HFF-Myc (cell line): ENCODE measurements around the gene PDLIM5.

Experiments used
- DNase-seq: peaks from one replicate; pipeline ENCODE4 v3.0.0-alpha.2; 2011; ENCODE audit warnings: low read depth; ENCODE audit errors: extremely low read depth
- H3K4me3 ChIP-seq: replicated peaks from 2 replicates; pipeline ENCODE4 v1.5.1; 2011; ENCODE audit warnings: low read depth, mild to moderate bottlenecking, control low read depth, low read length
- CTCF ChIP-seq: IDR thresholded peaks from 2 replicates; pipeline ENCODE4 v1.5.1; 2012; ENCODE audit warnings: mild to moderate bottlenecking, low read depth, low read length, control low read depth; ENCODE audit errors: missing control alignments

PDLIM5 gene

GRCh38 chr4:94571715-94572114 lies 120.0 kb downstream of the PDLIM5 start:
- H3K4me3 ChIP-seq: no peak overlapping the region
- no peak for TF ChIP-seq CTCF
- DNase-seq: no peak

- TF ChIP-seq CTCF: no peak
- no peak for DNase-seq
- H3K4me3 ChIP-seq: no peak overlapping the region
Measured at GRCh38 chr4:94574050-94574449, 122.3 kb downstream of the PDLIM5 start.

GRCh38 chr4:94574616-94575015 lies 122.9 kb downstream of the PDLIM5 start:
- no peak for DNase-seq
- H3K4me3 ChIP-seq: no peak overlapping the region
- TF ChIP-seq CTCF: no peak

GRCh38 chr4:94575652-94576051 lies 123.9 kb downstream of the PDLIM5 start:
- H3K4me3 ChIP-seq: no peak overlapping the region
- no peak for TF ChIP-seq CTCF
- DNase-seq: no peak

- DNase-seq: no peak
- H3K4me3 ChIP-seq: no peak overlapping the region
- no peak for TF ChIP-seq CTCF
Measured at GRCh38 chr4:94576210-94576609, 124.5 kb downstream of the PDLIM5 start.

- H3K4me3 ChIP-seq: no peak overlapping the region
- no peak for DNase-seq
- TF ChIP-seq CTCF: no peak
Measured at GRCh38 chr4:94577136-94577535, 125.4 kb downstream of the PDLIM5 start.

GRCh38 chr4:94578195-94578594 lies 126.5 kb downstream of the PDLIM5 start:
- no peak for DNase-seq
- no peak for TF ChIP-seq CTCF
- no peak overlapping the region for H3K4me3 ChIP-seq
